CD4-positive, CD25-positive, alpha-beta regulatory T cell (primary cell): ENCODE measurements around the gene TMEM255A. TPM values are rescaled to one million over a fixed set of nuclear protein-coding genes. Genes with fewer than 3 reads are reported as not detected.
A peak's percentile ranks its signal among the peaks of the same experiment; 100 is the strongest.

Experiments used
- ATAC-seq, 2 donors: fragments of 150-1000 bp; cut with Tn5 transposase; one replicate each; pipeline ENCODE4 v1.10.0; 2021; ENCODE audit warnings: low read depth in 2 of 2, moderate number of reproducible peaks in 2 of 2, moderate library complexity in 1 of 2
- DNase-seq, 3 donors: peaks; one replicate each; pipeline versions ENCODE4 v3.0.0 to v3.0.0-alpha.2; 2012 to 2022; ENCODE audit warnings: mixed read lengths in 1 of 3
- H3K27ac ChIP-seq: one replicate; pipeline ENCODE4 v1.7.0; 2013; ENCODE audit warnings: mild to moderate bottlenecking, low read length; ENCODE audit not compliant: insufficient read depth, poor library complexity, severe bottlenecking
- H3K27me3 ChIP-seq: one replicate; pipeline ENCODE4 v1.7.0; 2013; ENCODE audit warnings: low read length; ENCODE audit not compliant: control insufficient read depth, insufficient read depth
- H3K36me3 ChIP-seq: one replicate; pipeline ENCODE4 v1.7.0; 2013; ENCODE audit warnings: mild to moderate bottlenecking, low read length, moderate library complexity; ENCODE audit not compliant: control insufficient read depth, insufficient read depth
- H3K4me1 ChIP-seq: 2 replicates; pipeline ENCODE4 v1.7.0; 2013; ENCODE audit warnings: mild to moderate bottlenecking, low read length; ENCODE audit not compliant: insufficient read depth, control insufficient read depth, poor library complexity, severe bottlenecking
- H3K4me3 ChIP-seq: one replicate; pipeline ENCODE4 v1.7.0; 2013; ENCODE audit warnings: low read depth, mild to moderate bottlenecking, low read length, moderate library complexity
- H3K9me3 ChIP-seq, 2 experiments: 1 replicate in 1 of 2; 2 replicates in 1 of 2; pipeline ENCODE4 v1.7.0; 2013; ENCODE audit warnings: low read length in 2 of 2, mild to moderate bottlenecking in 1 of 2, moderate library complexity in 1 of 2; ENCODE audit not compliant: control insufficient read depth in 2 of 2
- H3K27ac Mint-ChIP-seq, 3 donors: one replicate each; pipeline ENCODE4 v1.8.0; 2020 to 2022; ENCODE audit warnings: mild to moderate bottlenecking in 3 of 3, mixed read lengths in 3 of 3, moderate library complexity in 2 of 3
- H3K27me3 Mint-ChIP-seq: one replicate; pipeline ENCODE4 v1.8.0; 2022; ENCODE audit warnings: mild to moderate bottlenecking, mixed read lengths
- H3K36me3 Mint-ChIP-seq: one replicate; pipeline ENCODE4 v1.8.0; 2020; ENCODE audit warnings: mixed read lengths
- H3K4me1 Mint-ChIP-seq, 4 donors: one replicate each; pipeline ENCODE4 v1.8.0; 2020 to 2022; ENCODE audit warnings: mixed read lengths in 4 of 4, mild to moderate bottlenecking in 1 of 4
- H3K4me3 Mint-ChIP-seq, 4 donors: one replicate each; pipeline ENCODE4 v1.8.0; 2020 to 2022; ENCODE audit warnings: mild to moderate bottlenecking in 4 of 4, mixed read lengths in 4 of 4, moderate library complexity in 3 of 4
- H3K9me3 Mint-ChIP-seq, 7 donors: one replicate each; pipeline ENCODE4 v1.8.0; 2020 to 2022; ENCODE audit warnings: mixed read lengths in 7 of 7, mild to moderate bottlenecking in 3 of 7, moderate library complexity in 2 of 7
- polyA plus RNA-seq, 4 donors: library from polyadenylated mRNA; unstranded; fragments of 300-500 nt; fragmentation: Illumina TruSeq; gene quantifications; one replicate each; pipeline ENCODE4 v1.2.3, GENCODE V29; 2021
- total RNA-seq: library from RNA; stranded (reverse); gene quantifications from one replicate; pipeline ENCODE4 v1.2.3, GENCODE V29; 2022

TMEM255A gene
- total and polyA plus RNA-seq, 5 donors from 2014 or later: 0.07 TPM; not detected in 4

GRCh38 chrX:120305531-120306141 lies 5.6 kb downstream of the TMEM255A start:
- H3K4me3 ChIP-seq: no peak overlapping the region
- Mint-ChIP-seq H3K36me3 (no peaks in the 10 kb centered on the region), H3K4me1 (peaks cover 0 to 30% (median 16%) of the 10 kb centered on the region in 4 donors), H3K9me3 (peaks cover 0 to 2% (median 0%) of the 10 kb centered on the region in 7 donors), H3K27me3 (peaks cover 42% of the 10 kb centered on the region), H3K27ac (no peak overlapping the region), H3K4me3 (no peak overlapping the region)
- H3K9me3 ChIP-seq: no peaks in the 10 kb centered on the region
- ATAC-seq: no peak
- no peak for DNase-seq
- H3K4me1 ChIP-seq: peaks cover 28% of the 10 kb centered on the region
- H3K27ac ChIP-seq: no peak overlapping the region
- H3K27me3 ChIP-seq: peaks cover 3% of the 10 kb centered on the region
- no peaks in the 10 kb centered on the region for H3K36me3 ChIP-seq

GRCh38 chrX:120304256-120304655 lies 7.0 kb downstream of the TMEM255A start:
- Histone ChIP-seq H3K27me3 (peaks cover 3% of the 10 kb centered on the region), H3K9me3 (no peaks in the 10 kb centered on the region), H3K4me3 (no peak overlapping the region), H3K27ac (no peak overlapping the region), H3K4me1 (peaks cover 19% of the 10 kb centered on the region), H3K36me3 (no peaks in the 10 kb centered on the region)
- Mint-ChIP-seq H3K36me3 (no peaks in the 10 kb centered on the region), H3K4me3 (no peak overlapping the region), H3K27me3 (peaks cover 28% of the 10 kb centered on the region), H3K4me1 (peaks cover 0 to 17% (median 10%) of the 10 kb centered on the region in 4 donors), H3K27ac (no peak overlapping the region), H3K9me3 (peaks cover 0 to 2% (median 0%) of the 10 kb centered on the region in 7 donors)
- DNase-seq (no peak), ATAC-seq (no peak)

GRCh38 chrX:120302434-120302833 lies 8.8 kb downstream of the TMEM255A start:
- Mint-ChIP-seq H3K4me3 (peak overlapping the region in 2 of 4 donors; percentile 2 to 51), H3K9me3 (peaks cover 0 to 2% (median 0%) of the 10 kb centered on the region in 7 donors)
- peak; percentile 86 to 100 for ATAC-seq

GRCh38 chrX:120301960-120302359 lies 9.3 kb downstream of the TMEM255A start:
- H3K36me3 ChIP-seq: no peaks in the 10 kb centered on the region
- peak overlapping the region in 1 of 4 donors; percentile 2 for H3K4me3 Mint-ChIP-seq
- peaks cover 5% of the 10 kb centered on the region for H3K27me3 Mint-ChIP-seq
- peaks cover 0 to 13% (median 9%) of the 10 kb centered on the region in 4 donors for H3K4me1 Mint-ChIP-seq
- H3K27ac Mint-ChIP-seq: peak overlapping the region in 2 of 3 donors; percentile 32 to 37
- no peaks in the 10 kb centered on the region for H3K36me3 Mint-ChIP-seq
- no peaks in the 10 kb centered on the region for H3K27me3 ChIP-seq
- DNase-seq: peak in 1 of 3 donors; percentile 4
- H3K9me3 ChIP-seq: no peaks in the 10 kb centered on the region
- H3K9me3 Mint-ChIP-seq: peaks cover 0 to 2% (median 0%) of the 10 kb centered on the region in 7 donors
- no peak overlapping the region for H3K27ac ChIP-seq
- H3K4me3 ChIP-seq: no peak overlapping the region
- ATAC-seq: no peak
- peaks cover 15% of the 10 kb centered on the region for H3K4me1 ChIP-seq

More at GRCh38 chrX:120302434-120302833, 8.8 kb downstream of the TMEM255A start:
- Mint-ChIP-seq H3K27me3 (peaks cover 10% of the 10 kb centered on the region), H3K27ac (peak overlapping the region in 1 of 3 donors; percentile 37), H3K36me3 (no peaks in the 10 kb centered on the region), H3K4me1 (peaks cover 0 to 13% (median 9%) of the 10 kb centered on the region in 4 donors)
- Histone ChIP-seq H3K27me3 (no peaks in the 10 kb centered on the region), H3K27ac (no peak overlapping the region), H3K4me1 (peaks cover 15% of the 10 kb centered on the region), H3K9me3 (no peaks in the 10 kb centered on the region), H3K4me3 (no peak overlapping the region), H3K36me3 (no peaks in the 10 kb centered on the region)
- DNase-seq: peak in 2 of 3 donors; percentile 21 to 81

- no peaks in the 10 kb centered on the region for H3K27me3 ChIP-seq
- ATAC-seq: no peak
- H3K4me3 ChIP-seq: no peak overlapping the region
- Mint-ChIP-seq H3K36me3 (no peaks in the 10 kb centered on the region), H3K4me1 (peaks cover 0 to 13% (median 9%) of the 10 kb centered on the region in 4 donors), H3K27me3 (peaks cover under 1% of the 10 kb centered on the region), H3K4me3 (no peak overlapping the region), H3K9me3 (peaks cover 0 to 2% (median 0%) of the 10 kb centered on the region in 7 donors), H3K27ac (peak overlapping the region in 2 of 3 donors; percentile 37 to 43)
- H3K36me3 ChIP-seq: no peaks in the 10 kb centered on the region
- DNase-seq: no peak
- no peaks in the 10 kb centered on the region for H3K9me3 ChIP-seq
- H3K4me1 ChIP-seq: peaks cover 15% of the 10 kb centered on the region
- no peak overlapping the region for H3K27ac ChIP-seq
Observed at GRCh38 chrX:120301497-120301896, 9.8 kb downstream of the TMEM255A start.

GRCh38 chrX:120299928-120300327 lies 11.3 kb downstream of the TMEM255A start:
- H3K27ac ChIP-seq: no peak overlapping the region
- H3K27me3 ChIP-seq: no peaks in the 10 kb centered on the region
- DNase-seq (no peak), ATAC-seq (no peak)
- no peaks in the 10 kb centered on the region for H3K36me3 Mint-ChIP-seq
- no peak overlapping the region for H3K4me3 ChIP-seq
- H3K4me3 Mint-ChIP-seq: no peak overlapping the region
- H3K4me1 Mint-ChIP-seq: peaks cover 0 to 18% (median 11%) of the 10 kb centered on the region in 4 donors
- no peaks in the 10 kb centered on the region for H3K9me3 ChIP-seq
- H3K36me3 ChIP-seq: no peaks in the 10 kb centered on the region
- H3K9me3 Mint-ChIP-seq: peaks cover 0 to 2% (median 0%) of the 10 kb centered on the region in 7 donors
- H3K4me1 ChIP-seq: peaks cover 15% of the 10 kb centered on the region
- peak overlapping the region in 1 of 3 donors; percentile 56 for H3K27ac Mint-ChIP-seq
- H3K27me3 Mint-ChIP-seq: no peaks in the 10 kb centered on the region

GRCh38 chrX:120297923-120298322 lies 13.3 kb downstream of the TMEM255A start:
- no peak for ATAC-seq
- H3K4me1 ChIP-seq: peaks cover 11% of the 10 kb centered on the region
- no peaks in the 10 kb centered on the region for H3K36me3 Mint-ChIP-seq
- no peak overlapping the region for H3K27ac ChIP-seq
- H3K9me3 Mint-ChIP-seq: no peaks in the 10 kb centered on the region
- peaks cover 0 to 20% (median 13%) of the 10 kb centered on the region in 4 donors for H3K4me1 Mint-ChIP-seq
- H3K4me3 ChIP-seq: no peak overlapping the region
- no peak overlapping the region for H3K4me3 Mint-ChIP-seq
- no peak for DNase-seq
- H3K27me3 Mint-ChIP-seq: no peaks in the 10 kb centered on the region
- no peaks in the 10 kb centered on the region for H3K36me3 ChIP-seq
- no peak overlapping the region for H3K27ac Mint-ChIP-seq
- H3K27me3 ChIP-seq: no peaks in the 10 kb centered on the region
- no peaks in the 10 kb centered on the region for H3K9me3 ChIP-seq

- H3K9me3 Mint-ChIP-seq: no peaks in the 10 kb centered on the region
- ATAC-seq: no peak
- Histone ChIP-seq H3K36me3 (no peaks in the 10 kb centered on the region), H3K4me3 (no peak overlapping the region), H3K4me1 (no peaks in the 10 kb centered on the region), H3K27me3 (no peaks in the 10 kb centered on the region), H3K27ac (no peak overlapping the region), H3K9me3 (no peaks in the 10 kb centered on the region)
- no peak overlapping the region for H3K4me3 Mint-ChIP-seq
- H3K27me3 Mint-ChIP-seq: no peaks in the 10 kb centered on the region
- H3K36me3 Mint-ChIP-seq: no peaks in the 10 kb centered on the region
- peaks cover 0 to 7% (median 4%) of the 10 kb centered on the region in 4 donors for H3K4me1 Mint-ChIP-seq
- H3K27ac Mint-ChIP-seq: peak overlapping the region in 1 of 3 donors; percentile 92
- DNase-seq: no peak
Observed at GRCh38 chrX:120294651-120295050, 16.6 kb downstream of the TMEM255A start.
